Measurements from ENCODE around the gene SLC9A3.

- no peak for TF ChIP-seq CTCF (IDR thresholded peaks at IDR 0.05)
- no peak for TF ChIP-seq POLR2A (IDR thresholded peaks at IDR 0.05)
Observed at GRCh38 chr5:492314-492893, 31.8 kb downstream of the SLC9A3 start.

Data from uterus (tissue), 2 donors.